NB4 (cell line): ENCODE measurements around the gene RFWD3.

Source experiments
- DNase-seq: peaks from one replicate; pipeline ENCODE4 v3.0.0; 2010; ENCODE audit warnings: low read depth
- H3K4me3 ChIP-seq: one replicate; pipeline ENCODE4 v1.5.1; 2011; ENCODE audit warnings: mild to moderate bottlenecking, low read depth, low read length, moderate library complexity
- MYC ChIP-seq: IDR thresholded peaks from 2 replicates; pipeline ENCODE4 v1.6.1; 2011; ENCODE audit warnings: low read depth, low read length
- POLR2A ChIP-seq: IDR thresholded peaks from 2 replicates; pipeline ENCODE4 v1.6.1; 2011; ENCODE audit warnings: mild to moderate bottlenecking; ENCODE audit not compliant: insufficient read length; ENCODE audit errors: extremely low read depth
- TF ChIP-seq, protein P1 (sequence below): IDR thresholded peaks from one replicate; pipeline ENCODE4 v1.5.1; 2012; ENCODE audit warnings: low read depth, low read length
- TF ChIP-seq, protein P2 (sequence below): IDR thresholded peaks from 2 replicates; pipeline ENCODE4 v1.6.1; 2011; ENCODE audit warnings: low read depth, low read length

Gene RFWD3

DNA sequence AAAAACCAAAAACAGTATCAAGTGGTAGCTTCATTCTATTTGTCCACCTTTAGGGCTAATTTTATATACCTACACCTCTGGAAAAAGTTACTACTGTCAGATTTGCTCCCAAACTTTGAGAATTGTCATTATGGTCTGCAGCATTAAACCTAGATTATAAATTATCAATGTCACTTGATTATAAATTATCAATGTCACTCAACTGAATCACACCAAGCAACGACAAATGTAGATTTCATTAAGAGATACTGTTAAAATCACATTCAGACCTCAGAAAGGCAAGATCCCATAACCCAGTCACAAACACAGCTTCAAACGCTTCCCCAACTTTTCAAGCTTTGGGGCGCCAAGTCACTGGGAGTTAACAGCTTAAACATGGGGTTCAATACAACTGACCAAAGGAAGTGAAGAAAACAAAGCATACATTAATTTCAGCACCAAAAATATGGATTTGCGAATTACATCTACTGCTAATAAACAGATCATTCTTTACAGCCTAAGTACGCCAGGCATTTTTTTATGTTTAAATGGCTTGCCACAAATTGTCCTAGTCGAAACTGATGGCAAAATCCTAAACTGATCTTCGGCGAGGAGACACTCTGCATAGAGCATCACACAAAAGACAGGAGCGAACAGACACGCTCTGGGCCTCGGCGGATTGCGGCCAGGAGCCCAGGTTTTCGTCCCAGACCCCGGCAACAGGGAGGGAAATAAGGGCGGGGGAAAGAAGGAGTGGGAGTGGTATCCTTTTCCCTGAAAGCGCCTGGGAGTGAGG lies 60.7 kb downstream of the RFWD3 start:
- TF ChIP-seq, protein P1, sequence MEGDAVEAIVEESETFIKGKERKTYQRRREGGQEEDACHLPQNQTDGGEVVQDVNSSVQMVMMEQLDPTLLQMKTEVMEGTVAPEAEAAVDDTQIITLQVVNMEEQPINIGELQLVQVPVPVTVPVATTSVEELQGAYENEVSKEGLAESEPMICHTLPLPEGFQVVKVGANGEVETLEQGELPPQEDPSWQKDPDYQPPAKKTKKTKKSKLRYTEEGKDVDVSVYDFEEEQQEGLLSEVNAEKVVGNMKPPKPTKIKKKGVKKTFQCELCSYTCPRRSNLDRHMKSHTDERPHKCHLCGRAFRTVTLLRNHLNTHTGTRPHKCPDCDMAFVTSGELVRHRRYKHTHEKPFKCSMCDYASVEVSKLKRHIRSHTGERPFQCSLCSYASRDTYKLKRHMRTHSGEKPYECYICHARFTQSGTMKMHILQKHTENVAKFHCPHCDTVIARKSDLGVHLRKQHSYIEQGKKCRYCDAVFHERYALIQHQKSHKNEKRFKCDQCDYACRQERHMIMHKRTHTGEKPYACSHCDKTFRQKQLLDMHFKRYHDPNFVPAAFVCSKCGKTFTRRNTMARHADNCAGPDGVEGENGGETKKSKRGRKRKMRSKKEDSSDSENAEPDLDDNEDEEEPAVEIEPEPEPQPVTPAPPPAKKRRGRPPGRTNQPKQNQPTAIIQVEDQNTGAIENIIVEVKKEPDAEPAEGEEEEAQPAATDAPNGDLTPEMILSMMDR = no peak
- TF ChIP-seq, protein P2, sequence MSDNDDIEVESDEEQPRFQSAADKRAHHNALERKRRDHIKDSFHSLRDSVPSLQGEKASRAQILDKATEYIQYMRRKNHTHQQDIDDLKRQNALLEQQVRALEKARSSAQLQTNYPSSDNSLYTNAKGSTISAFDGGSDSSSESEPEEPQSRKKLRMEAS = no peak
- no peak for TF ChIP-seq MYC
- no peak for TF ChIP-seq POLR2A
- H3K4me3 ChIP-seq = peak overlapping the region; percentile 77
- DNase-seq = no peak

DNA sequence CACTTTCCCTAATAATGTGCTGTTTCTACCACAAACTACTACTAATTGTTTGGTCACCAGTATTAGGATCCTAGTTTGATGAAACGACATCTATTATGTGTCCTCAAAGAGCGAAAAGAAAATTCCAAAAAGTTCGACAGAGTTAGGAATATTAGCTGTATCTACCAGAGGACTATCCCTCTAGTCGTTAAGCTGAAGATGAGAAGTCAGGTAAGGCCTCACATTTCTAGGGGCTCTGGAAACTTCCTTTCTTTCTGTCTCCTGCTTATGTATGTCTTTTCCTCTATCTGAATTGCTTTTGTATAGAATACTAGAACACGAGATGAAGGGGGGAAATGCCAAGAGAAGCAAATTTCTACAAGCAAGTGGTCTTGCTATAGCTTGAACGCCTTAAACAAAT lies 61.3 kb downstream of the RFWD3 start:
- TF ChIP-seq MYC (no peak), POLR2A (no peak)
- TF ChIP-seq, protein P1 = no peak
- TF ChIP-seq, protein P2 = no peak
- DNase-seq = no peak
- H3K4me3 ChIP-seq = peak overlapping the region; percentile 77

DNA sequence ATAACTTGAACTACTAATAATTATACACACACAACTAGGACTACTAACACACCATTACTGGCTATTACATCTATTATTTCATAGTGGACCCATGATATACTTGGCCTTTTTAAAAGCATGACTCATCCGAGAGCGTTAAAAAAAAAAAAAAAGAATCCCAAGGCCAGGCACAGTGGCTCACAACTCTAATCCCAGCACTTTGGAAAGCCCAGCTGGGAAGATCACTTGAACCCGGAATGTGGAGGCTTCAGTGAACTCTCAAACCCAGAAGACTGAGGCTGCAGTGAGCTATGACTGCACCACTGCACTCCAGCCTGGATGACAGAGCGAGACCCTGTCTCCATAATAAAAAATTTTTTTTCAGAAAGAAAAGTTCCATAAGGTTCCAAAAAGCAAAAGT lies 62.8 kb downstream of the RFWD3 start:
- no peak for DNase-seq
- TF ChIP-seq POLR2A (no peak), MYC (no peak)
- TF ChIP-seq, protein P2 = no peak
- TF ChIP-seq, protein P1 = no peak
- no peak overlapping the region for H3K4me3 ChIP-seq

DNA sequence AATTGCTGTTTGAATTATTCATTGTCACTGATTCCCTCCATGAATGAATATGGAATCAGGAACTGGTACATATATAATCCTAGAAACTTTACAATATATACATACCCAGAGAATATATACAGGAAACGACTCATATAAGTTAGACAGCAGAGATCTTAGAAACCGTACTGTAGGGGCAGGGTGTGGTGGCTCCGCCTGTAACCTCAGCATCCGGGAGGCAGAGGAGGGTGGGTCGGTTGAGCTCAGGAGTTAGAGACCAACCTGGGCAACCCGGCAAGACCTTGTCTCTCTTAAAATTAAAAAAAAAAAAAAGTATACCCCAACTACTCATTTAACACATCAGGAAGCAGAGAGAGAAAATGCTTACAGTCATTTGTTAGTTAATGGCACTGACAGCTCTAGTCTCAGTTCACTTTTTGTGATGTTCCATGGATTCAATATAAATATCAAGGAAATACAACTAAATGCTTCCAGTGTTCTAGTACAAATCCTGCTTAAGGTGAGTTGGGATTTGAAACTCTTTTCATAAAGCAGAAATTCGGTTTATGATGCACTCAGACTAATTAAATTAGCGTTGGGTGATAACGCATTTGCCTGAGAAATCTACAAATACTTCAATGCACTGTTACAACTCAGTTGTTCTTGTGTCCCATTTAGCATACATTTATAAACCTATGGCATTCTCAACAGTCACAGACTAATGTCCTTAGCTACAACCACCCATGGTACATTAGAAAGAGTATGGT lies 65.4 kb downstream of the RFWD3 start:
- peak; percentile 71 for DNase-seq
- no peak for TF ChIP-seq MYC
- TF ChIP-seq, protein P2 = no peak
- TF ChIP-seq, protein P1 = no peak
- TF ChIP-seq POLR2A = no peak
- no peak overlapping the region for H3K4me3 ChIP-seq

DNA sequence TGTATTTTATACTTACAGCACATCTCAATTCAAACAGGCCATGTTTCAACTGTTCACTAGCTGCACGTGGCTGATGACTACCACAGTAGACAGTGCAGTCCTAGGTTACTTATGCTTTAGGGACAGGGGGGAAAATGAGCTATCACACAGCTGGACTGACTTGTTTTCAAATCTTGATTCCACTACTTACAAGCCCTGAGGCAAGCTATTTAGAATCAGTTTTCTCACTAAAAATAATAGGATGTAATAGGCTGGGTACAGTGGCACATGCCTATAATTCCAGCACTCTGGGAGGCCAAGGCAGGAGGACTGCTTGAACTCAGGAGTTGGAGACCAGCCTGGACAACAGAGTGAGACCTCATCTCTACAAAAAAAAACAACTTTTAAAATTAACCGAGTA lies 70.1 kb downstream of the RFWD3 start:
- H3K4me3 ChIP-seq = no peak overlapping the region
- no peak for DNase-seq
- no peak for TF ChIP-seq MYC
- no peak for TF ChIP-seq POLR2A
- TF ChIP-seq, protein P1 = no peak
